K562 (cell line): Measurements from ENCODE around the gene CDK9. TPM values are rescaled to one million over a fixed set of nuclear protein-coding genes. Genes with fewer than 3 reads are reported as not detected.

Experiments
- ATAC-seq: fragments of 200-7000 bp; cut with Tn5 transposase; 3 replicates; pipeline ENCODE4 v1.9.1; 2020; ENCODE audit warnings: moderate library complexity
- BruUV-seq: library from RNA; stranded (reverse); fragments of 400-500 nt; replicated peaks from 2 replicates; lab custom pipeline; 2021; lab: Mats Ljungman, UMichigan
- CTCF ChIA-PET: fragments of 300-600 bp; formaldehyde crosslinking; extraction: SDS; loops from one replicate; lab custom pipeline; 2021; ENCODE audit warnings: low intra/inter-chr PET ratio; lab: Yijun Ruan, JAX
- POLR2A ChIA-PET: fragments of 300-600, 350-650 bp; sonication (Branson Sonifier 250); formaldehyde crosslinking; extraction: SDS; loops from one replicate; lab custom pipeline; 2021; ENCODE audit warnings: antibody characterized with exemption, inconsistent platforms; lab: Yijun Ruan, JAX
- DNase-seq, 4 experiments: peaks; one replicate each; pipeline versions ENCODE4 v3.0.0 to v3.0.0-alpha.2; 2011 to 2018; ENCODE audit warnings: low spot score in 3 of 4, mixed read lengths in 3 of 4; ENCODE audit errors: extremely low read depth in 1 of 4
- FAIRE-seq: peaks from 2 replicates; lab custom pipeline; 2011; peaks lifted over from hg19 to GRCh38; lab: Jason Lieb, UNC
- H2AFZ ChIP-seq: 2 replicates; pipeline ENCODE4 v1.6.0; 2011; ENCODE audit warnings: low read depth, low read length, control low read depth, inconsistent platforms
- H3K27ac ChIP-seq: fragments of 200-600 bp; 3 replicates; pipeline ENCODE4 v1.8.0; 2011; ENCODE audit warnings: low read depth, mild to moderate bottlenecking, control low read depth, inconsistent platforms, low read length, moderate library complexity, mixed read lengths; ENCODE audit errors: extremely low read depth
- H3K27me3 ChIP-seq, 2 experiments: fragments of 300-600 bp in 1 of 2; 2 replicates in 1 of 2; 3 replicates in 1 of 2; pipeline versions ENCODE4 v1.6.0 to v1.8.0; 2011; ENCODE audit warnings: inconsistent platforms in 2 of 2, low read length in 2 of 2, mild to moderate bottlenecking in 1 of 2, mixed read lengths in 1 of 2, moderate library complexity in 1 of 2; ENCODE audit not compliant: control insufficient read depth in 2 of 2, insufficient read depth in 2 of 2
- H3K36me3 ChIP-seq: fragments of 300-600 bp; 3 replicates; pipeline ENCODE4 v1.8.0; 2011; ENCODE audit warnings: mild to moderate bottlenecking, low read length, inconsistent platforms; ENCODE audit not compliant: control insufficient read depth, insufficient read depth
- H3K4me1 ChIP-seq, 2 experiments: fragments of 200-600 bp in 1 of 2; replicated peaks in 1 of 2; 2 replicates in 1 of 2; 3 replicates in 1 of 2; pipeline versions ENCODE4 v1.5.1 to v1.8.0; 2011; ENCODE audit warnings: inconsistent platforms in 2 of 2, low read length in 2 of 2, mild to moderate bottlenecking in 1 of 2, mixed read lengths in 1 of 2, moderate library complexity in 1 of 2; ENCODE audit not compliant: control insufficient read depth in 2 of 2, insufficient read depth in 2 of 2
- H3K4me2 ChIP-seq: 2 replicates; pipeline ENCODE4 v1.6.1; 2011; ENCODE audit warnings: low read length, control low read depth, inconsistent platforms, mixed read lengths; ENCODE audit not compliant: insufficient read depth
- H3K4me3 ChIP-seq: fragments of 200-600 bp; sonication (generic), shearing (Covaris generic); 2 replicates; pipeline ENCODE4 v1.5.1; 2016; ENCODE audit warnings: control low read depth, inconsistent platforms
- H3K79me2 ChIP-seq: fragments of 200-600 bp; 3 replicates; pipeline ENCODE4 v1.8.0; 2011; ENCODE audit warnings: low read length, inconsistent platforms; ENCODE audit not compliant: control insufficient read depth, insufficient read depth
- H3K9ac ChIP-seq, 2 experiments: 2 replicates each; pipeline versions ENCODE4 v1.6.0 to v1.6.1; 2011; ENCODE audit warnings: low read depth in 2 of 2, low read length in 2 of 2, control low read depth in 1 of 2, inconsistent platforms in 1 of 2, mild to moderate bottlenecking in 1 of 2, mixed read lengths in 1 of 2; ENCODE audit not compliant: insufficient read depth in 1 of 2
- H3K9me1 ChIP-seq: one replicate; pipeline ENCODE4 v1.6.0; 2011; ENCODE audit warnings: inconsistent platforms, mild to moderate bottlenecking, low read length, moderate library complexity; ENCODE audit not compliant: control insufficient read depth, insufficient read depth
- H3K9me3 ChIP-seq: replicated peaks from 2 replicates; pipeline ENCODE4 v1.5.1; 2011; ENCODE audit warnings: low read depth, low read length, inconsistent platforms; ENCODE audit not compliant: control insufficient read depth, insufficient read depth
- H4K20me1 ChIP-seq: replicated peaks from 2 replicates; pipeline ENCODE4 v1.6.1; 2011; ENCODE audit warnings: low read length, inconsistent platforms, mixed read lengths; ENCODE audit not compliant: control insufficient read depth, insufficient read depth
- MYC ChIP-seq, 2 experiments: fragments of 250-450 bp in 1 of 2; sonication (Bioruptor Pico) in 1 of 2; IDR thresholded peaks; 2 replicates each; pipeline versions ENCODE4 v1.5.1 to v1.6.1; 2012 to 2021; ENCODE audit warnings: low read depth in 2 of 2, borderline replicate concordance in 1 of 2, improper control_type of control experiment in 1 of 2, low read length in 1 of 2, mild to moderate bottlenecking in 1 of 2, moderate library complexity in 1 of 2
- ZNF232 ChIP-seq: sonication (generic); formaldehyde crosslinking; IDR thresholded peaks from 2 replicates; pipeline ENCODE4 v1.8.0; 2022; ENCODE audit warnings: mild to moderate bottlenecking, missing genetic modification reagents
- WGBS: fragments of 100-300 bp; shearing (Covaris generic); methylation state at CpG from one replicate; pipeline ENCODE4 v1.1.6; 2016; ENCODE audit warnings: low coverage, mixed read lengths; ENCODE audit not compliant: insufficient coverage; ENCODE audit errors: missing lambda C conversion rate; 5-methylcytosine and 5-hydroxymethylcytosine counted together
- in situ Hi-C: fragments of 300-500 bp; cut with MboI; formaldehyde crosslinking; loops from 4 replicates; pipeline ENCODE4 v1.15.0; 2018; ENCODE audit warnings: inconsistent platforms, mixed read lengths
- intact Hi-C: fragments of 100-400 bp; cut with micrococcal nuclease; formaldehyde crosslinking; loops from 2 replicates; pipeline ENCODE4 v1.14.2; 2022
- polyA plus RNA-seq, 8 experiments: library from polyadenylated mRNA; depleted of rRNA in 4 of 8; stranded (reverse) in 5 of 8; unstranded in 3 of 8; fragments of >200 nt; fragmentation: Nextera tagmentation in 2 of 8; fragmentation: Illumina TruSeq in 1 of 8; extraction: Ambion mirVana in 2 of 8; extraction: Trizol in 1 of 8; gene quantifications; 2 replicates each; pipeline versions ENCODE4 v1.2.1 to v1.2.3, GENCODE V29; 2011 to 2014; ENCODE audit warnings: inconsistent platforms in 1 of 8, missing spikeins in 1 of 8
- total RNA-seq, 7 experiments: library from RNA; depleted of rRNA in 6 of 7; stranded (reverse); fragments of >200 nt in 6 of 7; fragmentation: Illumina TruSeq in 2 of 7; extraction: Trizol in 2 of 7; gene quantifications; 2 replicates each; pipeline versions ENCODE4 v1.2.1 to v1.2.3, GENCODE V29; 2011 to 2021; ENCODE audit warnings: low replicate concordance in 1 of 7
- TF ChIP-seq, protein P1 (sequence below): fragments of 450-650 bp; IDR thresholded peaks from 2 replicates; pipeline ENCODE4 v1.6.1; 2018; ENCODE audit not compliant: partially characterized antibody
- TF ChIP-seq, protein P2 (sequence below), 3 experiments: IDR thresholded peaks in 2 of 3; conservative IDR thresholded peaks in 1 of 3; 2 replicates each; pipeline ENCODE4 v1.5.1; 2011 to 2012; ENCODE audit warnings: low read length in 3 of 3, mild to moderate bottlenecking in 3 of 3, control low read depth in 2 of 3, improper control_type of control experiment in 1 of 3, inconsistent platforms in 1 of 3, low read depth in 1 of 3, mixed read lengths in 1 of 3, moderate library complexity in 1 of 3; ENCODE audit not compliant: insufficient read depth in 2 of 3

Gene CDK9
- total and polyA plus RNA-seq, 9 of the 15 experiments (the other 6 are each of a cell fraction or from before 2014, with no cell fraction given): 4.2 to 78.6 (median 33.0) TPM

DNA sequence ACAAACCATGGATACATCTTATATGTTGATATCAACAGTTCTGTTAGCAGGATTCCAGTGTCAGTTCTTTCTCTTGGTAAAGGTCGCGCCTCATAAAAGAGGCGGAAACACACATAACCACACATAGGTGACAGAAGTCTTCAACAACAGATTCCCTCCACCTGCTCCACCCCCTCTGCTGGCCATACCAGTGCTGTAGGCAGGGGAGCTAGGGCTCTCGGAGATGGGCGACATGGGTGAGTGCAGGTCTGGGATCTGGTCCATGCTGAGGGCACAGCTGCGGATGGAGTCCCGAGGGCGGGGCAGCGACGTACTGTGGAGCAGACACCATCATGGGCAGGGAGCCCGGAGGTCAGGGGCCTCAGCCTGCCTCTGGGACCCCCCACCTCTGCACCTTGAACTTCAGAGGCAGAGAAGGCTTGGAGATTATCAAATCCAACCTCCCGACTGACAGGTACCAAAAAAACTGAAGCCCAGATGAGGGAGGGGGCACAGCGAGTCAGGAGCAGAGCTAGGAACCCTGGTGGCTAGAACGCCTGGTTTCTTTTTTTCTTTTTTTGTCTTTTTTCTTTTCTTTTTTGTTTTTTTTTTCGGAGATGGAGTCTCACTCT is 38.8 kb upstream of the CDK9 start:
- Histone ChIP-seq H3K4me3 (no peak overlapping the region), H3K79me2 (no peaks in the 10 kb centered on the region), H3K9me1 (no peaks in the 10 kb centered on the region)
- ATAC-seq (no peak), FAIRE-seq (no peak)
- no peak for TF ChIP-seq ZNF232 (CRISPR knock-in tag)
- TF ChIP-seq, protein P1, sequence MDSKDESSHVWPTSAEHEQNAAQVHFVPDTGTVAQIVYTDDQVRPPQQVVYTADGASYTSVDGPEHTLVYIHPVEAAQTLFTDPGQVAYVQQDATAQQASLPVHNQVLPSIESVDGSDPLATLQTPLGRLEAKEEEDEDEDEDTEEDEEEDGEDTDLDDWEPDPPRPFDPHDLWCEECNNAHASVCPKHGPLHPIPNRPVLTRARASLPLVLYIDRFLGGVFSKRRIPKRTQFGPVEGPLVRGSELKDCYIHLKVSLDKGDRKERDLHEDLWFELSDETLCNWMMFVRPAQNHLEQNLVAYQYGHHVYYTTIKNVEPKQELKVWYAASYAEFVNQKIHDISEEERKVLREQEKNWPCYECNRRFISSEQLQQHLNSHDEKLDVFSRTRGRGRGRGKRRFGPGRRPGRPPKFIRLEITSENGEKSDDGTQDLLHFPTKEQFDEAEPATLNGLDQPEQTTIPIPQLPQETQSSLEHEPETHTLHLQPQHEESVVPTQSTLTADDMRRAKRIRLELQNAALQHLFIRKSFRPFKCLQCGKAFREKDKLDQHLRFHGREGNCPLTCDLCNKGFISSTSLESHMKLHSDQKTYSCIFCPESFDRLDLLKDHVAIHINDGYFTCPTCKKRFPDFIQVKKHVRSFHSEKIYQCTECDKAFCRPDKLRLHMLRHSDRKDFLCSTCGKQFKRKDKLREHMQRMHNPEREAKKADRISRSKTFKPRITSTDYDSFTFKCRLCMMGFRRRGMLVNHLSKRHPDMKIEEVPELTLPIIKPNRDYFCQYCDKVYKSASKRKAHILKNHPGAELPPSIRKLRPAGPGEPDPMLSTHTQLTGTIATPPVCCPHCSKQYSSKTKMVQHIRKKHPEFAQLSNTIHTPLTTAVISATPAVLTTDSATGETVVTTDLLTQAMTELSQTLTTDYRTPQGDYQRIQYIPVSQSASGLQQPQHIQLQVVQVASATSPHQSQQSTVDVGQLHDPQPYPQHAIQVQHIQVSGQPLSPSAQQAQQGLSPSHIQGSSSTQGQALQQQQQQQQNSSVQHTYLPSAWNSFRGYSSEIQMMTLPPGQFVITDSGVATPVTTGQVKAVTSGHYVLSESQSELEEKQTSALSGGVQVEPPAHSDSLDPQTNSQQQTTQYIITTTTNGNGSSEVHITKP: peak; percentile 81
- TF ChIP-seq, protein P2, sequence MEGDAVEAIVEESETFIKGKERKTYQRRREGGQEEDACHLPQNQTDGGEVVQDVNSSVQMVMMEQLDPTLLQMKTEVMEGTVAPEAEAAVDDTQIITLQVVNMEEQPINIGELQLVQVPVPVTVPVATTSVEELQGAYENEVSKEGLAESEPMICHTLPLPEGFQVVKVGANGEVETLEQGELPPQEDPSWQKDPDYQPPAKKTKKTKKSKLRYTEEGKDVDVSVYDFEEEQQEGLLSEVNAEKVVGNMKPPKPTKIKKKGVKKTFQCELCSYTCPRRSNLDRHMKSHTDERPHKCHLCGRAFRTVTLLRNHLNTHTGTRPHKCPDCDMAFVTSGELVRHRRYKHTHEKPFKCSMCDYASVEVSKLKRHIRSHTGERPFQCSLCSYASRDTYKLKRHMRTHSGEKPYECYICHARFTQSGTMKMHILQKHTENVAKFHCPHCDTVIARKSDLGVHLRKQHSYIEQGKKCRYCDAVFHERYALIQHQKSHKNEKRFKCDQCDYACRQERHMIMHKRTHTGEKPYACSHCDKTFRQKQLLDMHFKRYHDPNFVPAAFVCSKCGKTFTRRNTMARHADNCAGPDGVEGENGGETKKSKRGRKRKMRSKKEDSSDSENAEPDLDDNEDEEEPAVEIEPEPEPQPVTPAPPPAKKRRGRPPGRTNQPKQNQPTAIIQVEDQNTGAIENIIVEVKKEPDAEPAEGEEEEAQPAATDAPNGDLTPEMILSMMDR (IDR thresholded peaks at IDR 0.05 in 2 of 3, conservative IDR thresholded peaks at IDR 0.05 in 1 of 3; ENCODE audit: insufficient read depth in 2 of 3, low read depth in 1 of 3, low read length in 3 of 3): 0 out of 6 replicates have a peak, but pooled peaks of 1 of the 3 experiments have one; percentile 11
- TF ChIP-seq MYC (IDR thresholded peaks at IDR 0.05; ENCODE audit: low read depth, low read length): no peak
- no peak for TF ChIP-seq MYC (CRISPR knock-in tag; IDR thresholded peaks at IDR 0.05; ENCODE audit: borderline replicate concordance, low read depth)
- TF ChIP-seq, all 486 proteins: peak for 2
- H3K27ac ChIP-seq: no peak overlapping the region
- no peaks in the 10 kb centered on the region for H3K36me3 ChIP-seq
- intact Hi-C loops: no loop called here
- in situ Hi-C loops: no loop called here
- BruUV-seq: no TSS peak
- peak in 1 of 4 experiments; percentile 22 for DNase-seq
- ChIA-PET POLR2A (interaction anchor here (0.6 to 1.3 kb wide), 4 partner anchors 9 to 367 kb away, joined by 3 read pairs; partner anchors contain the start of gene TOR2A), CTCF (no interaction called here)
- H3K27me3 ChIP-seq: peaks cover 9 to 36% of the 10 kb centered on the region in 2 experiments; a peak in 3 of 5 replicates
- H2AFZ ChIP-seq: no peak overlapping the region
- no peaks in the 10 kb centered on the region for H3K9me3 ChIP-seq
- peaks cover 9 to 36% of the 10 kb centered on the region in 2 experiments; a peak in 4 of 5 replicates for H3K4me1 ChIP-seq
- H3K4me2 ChIP-seq: no peak overlapping the region
- peak overlapping the region in 1 of 2 experiments; percentile 56; a peak in 1 of 4 replicates for H3K9ac ChIP-seq
- peaks cover 11% of the 10 kb centered on the region for H4K20me1 ChIP-seq
- WGBS: 8% methylated on average over 15 of the region's 15 CpGs
